ENCODE results near the gene DNHD1. TPM values are rescaled to one million over a fixed set of nuclear protein-coding genes. Genes with fewer than 3 reads are reported as not detected.

The DNHD1 gene
- total and polyA plus RNA-seq, 2 of the 8 experiments (the other 6 are each of a cell fraction or from before 2014, with no cell fraction given) = 5.0 to 6.8 TPM

- TF ChIP-seq EP300 (IDR thresholded peaks at IDR 0.05; ENCODE audit: borderline replicate concordance in 1 of 2, low read depth in 2 of 2, low read length in 2 of 2) = no peak
- no peak for TF ChIP-seq GTF2F1 (IDR thresholded peaks at IDR 0.05; ENCODE audit: borderline replicate concordance, low read depth, low read length)
- no peak for TF ChIP-seq KDM5A (IDR thresholded peaks at IDR 0.05; ENCODE audit: low read length)
- TF ChIP-seq RNF2 (IDR thresholded peaks at IDR 0.05; ENCODE audit: borderline replicate concordance, low read depth, low read length, missing control alignments, poor library complexity, severe bottlenecking) = no peak
- TF ChIP-seq GABPA (IDR thresholded peaks at IDR 0.05; ENCODE audit: borderline replicate concordance, insufficient read depth, low read length) = no peak
- TF ChIP-seq SP4 (IDR thresholded peaks at IDR 0.05; ENCODE audit: low read length) = no peak
- no peak for TF ChIP-seq FOSL1 (IDR thresholded peaks at IDR 0.05; ENCODE audit: insufficient read depth, low read depth, low read length)
- no peak for TF ChIP-seq NRF1 (IDR thresholded peaks at IDR 0.05; ENCODE audit: low read depth, low read length)
- no peak for TF ChIP-seq SP2 (IDR thresholded peaks at IDR 0.05; ENCODE audit: low read length)
These were observed 38.6 kb upstream of the DNHD1 start (continued) for GRCh38 chr11:6458352-6459098.

Data from H1 (cell line).